RPMI7951 (cell line): ENCODE measurements around the gene MYLK. TPM values are rescaled to one million over a fixed set of nuclear protein-coding genes. Genes with fewer than 3 reads are reported as not detected.

Experiments
- DNase-seq: peaks from one replicate; pipeline ENCODE4 v3.0.0-alpha.2; 2012; ENCODE audit warnings: low read depth
- total RNA-seq: library from RNA; depleted of rRNA; stranded (reverse); fragments of >200 nt; shearing (Covaris generic); gene quantifications from 2 replicates; pipeline ENCODE4 v1.2.3, GENCODE V29; 2014

MYLK gene
- total RNA-seq, 1 experiment from 2014 or later: 103 TPM

- DNase-seq: no peak
These were observed 235.3 kb downstream of the MYLK start for GRCh38 chr3:123648696-123649405.

DNA sequence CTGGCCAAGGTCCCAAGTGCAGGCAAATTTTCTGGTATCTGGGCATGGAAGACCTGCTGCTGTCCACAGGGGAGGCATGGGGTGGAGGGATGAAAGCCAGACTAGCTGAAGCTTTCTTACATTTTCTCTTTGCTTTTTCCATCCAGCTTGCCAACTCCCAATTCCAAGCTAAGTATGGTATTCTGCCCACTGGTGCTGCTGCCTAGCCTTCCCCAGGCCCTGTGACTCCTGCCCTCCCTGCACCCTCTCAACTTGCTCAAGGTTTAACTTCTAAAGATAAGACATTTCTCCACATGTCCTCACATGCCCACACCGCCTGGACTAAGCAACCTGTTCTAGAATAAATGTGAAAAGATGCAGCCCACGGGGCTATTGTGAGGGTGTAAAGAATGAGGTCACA is 239.8 kb downstream of the MYLK start:
- DNase-seq: no peak

- no peak for DNase-seq
These were observed 241.2 kb downstream of the MYLK start for GRCh38 chr3:123642957-123643330.

- peak; percentile 89 for DNase-seq
These were observed 241.8 kb downstream of the MYLK start for GRCh38 chr3:123642182-123642956.

GRCh38 chr3:123641505-123641904 is 242.6 kb downstream of the MYLK start:
- DNase-seq: no peak

GRCh38 chr3:123640740-123641462 is 243.2 kb downstream of the MYLK start:
- DNase-seq: peak; percentile 87

GRCh38 chr3:123640311-123640710 is 243.8 kb downstream of the MYLK start:
- no peak for DNase-seq

GRCh38 chr3:123638936-123639689 is 245.0 kb downstream of the MYLK start:
- DNase-seq: no peak

- DNase-seq: no peak
These were observed 246.3 kb downstream of the MYLK start for GRCh38 chr3:123637841-123638240.

- DNase-seq: no peak
These were observed 247.0 kb downstream of the MYLK start for GRCh38 chr3:123637131-123637530.

GRCh38 chr3:123636431-123636841 is 247.7 kb downstream of the MYLK start:
- DNase-seq: no peak

DNA sequence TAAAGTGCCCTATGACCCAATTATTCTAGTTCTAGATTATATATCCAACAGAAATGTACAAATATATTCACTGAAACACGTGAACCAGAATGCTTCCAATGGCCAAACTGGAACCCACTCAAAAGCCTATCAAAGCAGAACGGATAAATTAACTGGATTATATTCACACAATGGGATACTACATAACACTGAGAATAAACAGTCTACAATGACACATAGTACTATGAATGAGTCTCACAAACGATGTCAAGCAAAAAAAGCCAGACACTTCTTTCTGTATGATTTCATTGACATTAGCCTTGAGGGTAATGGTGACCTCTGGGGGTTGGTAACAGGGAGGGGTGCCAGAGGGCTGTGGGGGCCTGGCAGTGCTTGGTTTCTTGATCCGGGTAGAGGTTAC is 248.4 kb downstream of the MYLK start:
- no peak for DNase-seq

- DNase-seq: peak; percentile 75
These were observed 248.9 kb downstream of the MYLK start for GRCh38 chr3:123635217-123635616.

- DNase-seq: peak; percentile 67
These were observed 249.7 kb downstream of the MYLK start for GRCh38 chr3:123634149-123635051.

GRCh38 chr3:123633530-123633929 is 250.6 kb downstream of the MYLK start:
- DNase-seq: no peak

DNA sequence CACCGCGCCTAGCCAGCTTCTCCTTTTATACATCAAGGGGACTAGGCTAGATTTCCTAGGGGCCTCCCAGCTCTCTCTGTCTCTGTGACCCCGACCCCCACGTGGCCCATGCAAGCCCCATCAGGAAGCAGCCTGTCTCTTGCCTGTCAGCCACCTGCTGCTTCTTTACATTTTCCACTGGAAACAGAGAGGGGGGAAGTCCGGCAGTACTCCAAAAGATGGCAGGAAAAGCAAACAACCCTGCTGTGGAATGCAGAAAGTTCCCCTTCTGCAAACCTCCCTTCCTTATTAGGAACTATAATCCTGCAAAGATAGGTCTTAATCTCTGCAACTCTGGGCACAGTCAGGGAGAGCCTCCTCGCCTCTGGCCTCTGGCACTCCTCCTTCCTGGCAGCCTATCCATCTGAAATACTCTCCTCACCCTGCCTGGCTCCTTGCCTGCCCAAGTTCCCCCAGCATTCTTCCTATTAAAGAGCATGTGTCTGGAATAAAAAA is 251.9 kb downstream of the MYLK start:
- DNase-seq: peak; percentile 20

DNA sequence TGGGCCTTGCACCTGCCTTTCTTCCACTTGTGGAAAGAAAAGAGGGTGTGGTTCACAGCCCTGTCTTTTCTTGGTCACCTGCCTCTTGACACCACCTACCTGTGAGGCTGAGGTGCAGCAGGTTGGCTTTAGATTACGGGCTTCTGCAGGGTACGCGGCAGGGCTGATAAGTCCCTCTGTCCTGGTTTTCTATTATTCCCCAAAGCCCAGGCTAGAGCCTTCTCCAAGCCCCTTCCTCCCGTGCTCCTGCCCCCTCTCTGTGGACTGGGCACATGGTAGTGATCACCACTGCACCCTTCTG is 254.4 kb downstream of the MYLK start:
- no peak for DNase-seq

GRCh38 chr3:123628996-123629746 is 255.0 kb downstream of the MYLK start:
- DNase-seq: no peak

- DNase-seq: no peak
These were observed 256.2 kb downstream of the MYLK start for GRCh38 chr3:123627673-123628670.
